Parathyroid adenoma (tissue), 2 donors: ENCODE data around the gene NHLH2.

Experiments
- H2AFZ ChIP-seq: fragments of 300-600 bp; sonication (generic); one replicate; pipeline ENCODE4 v1.7.0; 2017; ENCODE audit warnings: antibody characterized with exemption, mild to moderate bottlenecking
- H3K27ac ChIP-seq: fragments of 300-600 bp; sonication (generic); one replicate; pipeline ENCODE4 v1.7.0; 2017
- H3K27me3 ChIP-seq: fragments of 300-600 bp; sonication (generic); one replicate; pipeline ENCODE4 v1.7.0; 2017; ENCODE audit warnings: low read length; ENCODE audit not compliant: control insufficient read depth, insufficient read depth
- H3K36me3 ChIP-seq: fragments of 300-600 bp; sonication (generic); one replicate; pipeline ENCODE4 v1.7.0; 2017; ENCODE audit warnings: low read length; ENCODE audit not compliant: control insufficient read depth, insufficient read depth
- H3K4me1 ChIP-seq: fragments of 300-600 bp; sonication (generic); one replicate; pipeline ENCODE4 v1.7.0; 2017; ENCODE audit warnings: control low read depth
- H3K4me2 ChIP-seq: fragments of 300-600 bp; sonication (generic); one replicate; pipeline ENCODE4 v1.7.0; 2017; ENCODE audit warnings: low read length
- H3K4me3 ChIP-seq: fragments of 300-600 bp; sonication (generic); one replicate; pipeline ENCODE4 v1.7.0; 2017; ENCODE audit warnings: low read depth, low read length
- H3K79me2 ChIP-seq: fragments of 300-600 bp; sonication (generic); one replicate; pipeline ENCODE4 v1.7.0; 2017; ENCODE audit warnings: control low read depth
- H3K9ac ChIP-seq: fragments of 300-600 bp; sonication (generic); one replicate; pipeline ENCODE4 v1.7.0; 2017; ENCODE audit warnings: mild to moderate bottlenecking
- H3K9me3 ChIP-seq: fragments of 300-600 bp; sonication (generic); one replicate; pipeline ENCODE4 v1.7.0; 2017; ENCODE audit warnings: low read length; ENCODE audit not compliant: control insufficient read depth
- TF ChIP-seq, protein P1 (sequence below): fragments of 300-600 bp; sonication (generic); IDR thresholded peaks from one replicate; pipeline ENCODE4 v1.7.0; 2017; ENCODE audit warnings: antibody characterized with exemption, mild to moderate bottlenecking
- donor health status: primary hyperparathyroidism.

The NHLH2 gene

DNA sequence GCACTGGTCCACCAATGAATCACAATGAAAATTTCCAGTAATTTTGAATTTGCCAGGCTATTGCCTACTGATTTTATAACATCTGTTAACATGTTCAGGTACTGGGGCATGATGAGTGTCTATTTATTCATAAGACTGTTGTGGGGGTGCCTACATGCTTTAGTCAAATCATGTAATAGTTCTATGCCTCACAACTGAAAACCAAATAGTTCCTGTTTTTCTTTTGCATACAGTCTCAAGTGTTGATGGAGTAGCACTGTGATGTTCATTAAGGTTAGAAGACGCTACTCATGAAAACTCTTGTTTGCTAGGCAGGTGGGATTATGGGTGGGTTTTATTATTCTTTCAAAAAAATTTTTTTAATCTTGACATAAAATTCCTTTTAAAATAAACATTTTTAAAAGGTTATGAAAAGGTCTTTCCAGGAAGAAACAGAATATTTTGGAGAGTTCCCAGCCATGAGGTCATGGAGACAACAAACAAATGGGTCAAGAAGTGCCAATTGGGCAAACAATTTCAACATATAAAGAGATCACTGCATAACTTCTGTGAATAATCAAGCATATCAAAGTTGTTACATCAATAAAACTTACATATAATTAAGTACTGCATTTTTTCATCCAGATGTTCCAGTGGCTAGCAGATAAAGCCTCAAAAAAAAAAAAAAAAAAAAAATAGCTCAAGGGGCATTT lies 40.2 kb upstream of the NHLH2 start:
- Histone ChIP-seq H3K27ac (no peak overlapping the region), H3K36me3 (no peaks in the 10 kb centered on the region), H3K79me2 (no peaks in the 10 kb centered on the region), H3K4me3 (no peak overlapping the region), H3K9ac (no peak overlapping the region), H2AFZ (no peak overlapping the region), H3K4me2 (no peak overlapping the region), H3K4me1 (no peaks in the 10 kb centered on the region), H3K9me3 (no peaks in the 10 kb centered on the region), H3K27me3 (no peaks in the 10 kb centered on the region)
- TF ChIP-seq, protein P1, sequence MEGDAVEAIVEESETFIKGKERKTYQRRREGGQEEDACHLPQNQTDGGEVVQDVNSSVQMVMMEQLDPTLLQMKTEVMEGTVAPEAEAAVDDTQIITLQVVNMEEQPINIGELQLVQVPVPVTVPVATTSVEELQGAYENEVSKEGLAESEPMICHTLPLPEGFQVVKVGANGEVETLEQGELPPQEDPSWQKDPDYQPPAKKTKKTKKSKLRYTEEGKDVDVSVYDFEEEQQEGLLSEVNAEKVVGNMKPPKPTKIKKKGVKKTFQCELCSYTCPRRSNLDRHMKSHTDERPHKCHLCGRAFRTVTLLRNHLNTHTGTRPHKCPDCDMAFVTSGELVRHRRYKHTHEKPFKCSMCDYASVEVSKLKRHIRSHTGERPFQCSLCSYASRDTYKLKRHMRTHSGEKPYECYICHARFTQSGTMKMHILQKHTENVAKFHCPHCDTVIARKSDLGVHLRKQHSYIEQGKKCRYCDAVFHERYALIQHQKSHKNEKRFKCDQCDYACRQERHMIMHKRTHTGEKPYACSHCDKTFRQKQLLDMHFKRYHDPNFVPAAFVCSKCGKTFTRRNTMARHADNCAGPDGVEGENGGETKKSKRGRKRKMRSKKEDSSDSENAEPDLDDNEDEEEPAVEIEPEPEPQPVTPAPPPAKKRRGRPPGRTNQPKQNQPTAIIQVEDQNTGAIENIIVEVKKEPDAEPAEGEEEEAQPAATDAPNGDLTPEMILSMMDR, result no peak

DNA sequence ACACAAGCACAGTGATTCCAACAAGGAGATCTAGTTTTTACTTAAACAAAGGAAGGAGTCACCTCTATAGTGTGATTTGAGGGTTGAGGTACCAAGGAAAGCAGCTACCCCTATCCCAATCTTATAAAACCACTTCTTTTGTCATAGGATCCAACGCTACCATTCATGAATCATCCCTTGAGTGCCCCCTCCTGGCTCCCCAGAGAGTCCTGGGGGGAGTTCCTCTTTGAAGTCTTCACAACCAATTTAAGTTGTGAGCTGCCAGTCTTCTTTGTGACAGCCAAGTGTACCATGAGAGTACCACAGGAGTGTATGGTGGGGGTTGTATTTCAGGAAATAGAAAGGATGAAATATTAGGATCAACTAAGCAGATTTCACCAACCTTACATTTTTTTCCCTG lies 39.1 kb upstream of the NHLH2 start:
- Histone ChIP-seq H3K9ac (no peak overlapping the region), H2AFZ (no peak overlapping the region), H3K4me3 (no peak overlapping the region), H3K79me2 (no peaks in the 10 kb centered on the region), H3K36me3 (no peaks in the 10 kb centered on the region), H3K4me1 (no peaks in the 10 kb centered on the region), H3K27me3 (no peaks in the 10 kb centered on the region), H3K4me2 (no peak overlapping the region), H3K27ac (no peak overlapping the region), H3K9me3 (no peaks in the 10 kb centered on the region)
- TF ChIP-seq, protein P1, result no peak

DNA sequence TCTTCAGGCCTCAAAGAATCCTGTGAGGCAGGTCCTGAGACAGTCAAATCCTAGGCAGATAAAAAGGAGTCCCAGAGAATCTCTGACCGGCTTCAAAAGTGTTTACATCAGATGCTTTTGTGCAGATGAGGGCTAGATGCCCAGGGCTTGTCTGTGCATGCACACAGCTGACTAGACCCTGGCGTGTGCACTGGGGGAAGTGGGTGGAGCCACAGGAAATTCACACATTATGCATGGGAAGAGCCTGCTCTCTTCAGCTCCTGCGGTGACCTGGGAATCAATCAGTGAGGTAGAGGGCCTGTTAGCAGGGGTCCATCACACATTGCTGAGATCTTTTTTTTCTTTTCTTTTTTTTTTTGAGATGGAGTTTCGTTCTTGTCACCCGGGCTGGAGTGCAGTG lies 36.6 kb upstream of the NHLH2 start:
- Histone ChIP-seq H3K4me2 (no peak overlapping the region), H3K4me1 (no peaks in the 10 kb centered on the region)

DNA sequence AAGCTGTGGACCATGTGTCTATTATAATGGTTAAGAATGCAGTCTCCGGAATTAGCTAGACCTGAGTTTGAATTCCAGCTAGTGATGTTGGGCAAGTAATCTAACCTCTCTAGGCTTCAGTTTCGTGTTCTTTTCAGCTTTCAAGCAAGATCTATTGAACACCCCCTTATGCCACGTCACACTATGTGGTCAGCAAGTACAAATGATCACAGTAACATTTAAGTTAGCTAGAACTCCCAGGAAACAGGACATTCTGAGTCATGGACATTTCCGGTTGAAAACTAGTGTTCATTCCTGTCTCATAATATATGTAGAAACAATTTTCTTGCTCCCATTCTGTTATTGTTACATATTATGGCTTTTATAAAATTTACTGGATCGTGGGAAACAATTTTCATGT lies 34.0 kb upstream of the NHLH2 start:
- Histone ChIP-seq H3K4me2 (no peak overlapping the region), H3K4me1 (no peaks in the 10 kb centered on the region)
- TF ChIP-seq, protein P1, result no peak

More for the DNA sequence above, 36.6 kb upstream of the NHLH2 start:
- Histone ChIP-seq H3K36me3 (no peaks in the 10 kb centered on the region), H3K79me2 (no peaks in the 10 kb centered on the region), H2AFZ (no peak overlapping the region), H3K9me3 (no peaks in the 10 kb centered on the region), H3K9ac (no peak overlapping the region), H3K27ac (no peak overlapping the region), H3K27me3 (no peaks in the 10 kb centered on the region), H3K4me3 (no peak overlapping the region)
- TF ChIP-seq, protein P1, result no peak

DNA sequence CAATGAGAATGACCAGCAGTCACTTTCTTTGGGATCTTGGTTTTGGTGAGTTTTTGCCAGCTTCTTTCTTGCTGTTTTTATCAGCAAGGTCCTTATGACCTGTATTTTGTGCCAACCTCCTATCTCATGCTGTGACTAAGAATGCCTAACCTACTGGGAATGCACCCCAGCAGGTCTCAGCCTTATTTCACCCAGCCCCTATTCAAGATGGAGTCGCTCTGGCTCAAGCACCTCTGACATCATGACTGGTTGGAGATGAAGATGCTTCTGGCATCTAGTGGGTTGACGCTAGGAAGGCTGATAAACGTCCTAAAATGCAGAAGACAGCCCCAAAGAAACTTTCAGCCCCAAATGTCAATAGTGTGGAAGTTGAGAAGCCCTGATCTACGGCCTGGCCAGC lies 33.6 kb upstream of the NHLH2 start:
- no peaks in the 10 kb centered on the region for H3K36me3 ChIP-seq
- H3K9me3 ChIP-seq, result no peaks in the 10 kb centered on the region
- H3K9ac ChIP-seq, result no peak overlapping the region
- H3K4me1 ChIP-seq, result no peaks in the 10 kb centered on the region
- TF ChIP-seq, protein P1, result no peak
- no peaks in the 10 kb centered on the region for H3K79me2 ChIP-seq
- no peak overlapping the region for H3K27ac ChIP-seq
- H3K4me3 ChIP-seq, result no peak overlapping the region
- H2AFZ ChIP-seq, result no peak overlapping the region
- no peak overlapping the region for H3K4me2 ChIP-seq
- no peaks in the 10 kb centered on the region for H3K27me3 ChIP-seq

More for the DNA sequence above, 34.0 kb upstream of the NHLH2 start:
- H3K4me3 ChIP-seq, result no peak overlapping the region
- H3K9ac ChIP-seq, result no peak overlapping the region
- H3K27me3 ChIP-seq, result no peaks in the 10 kb centered on the region
- H3K36me3 ChIP-seq, result no peaks in the 10 kb centered on the region
- H3K27ac ChIP-seq, result no peak overlapping the region
- H3K79me2 ChIP-seq, result no peaks in the 10 kb centered on the region
- H3K9me3 ChIP-seq, result no peaks in the 10 kb centered on the region
- no peak overlapping the region for H2AFZ ChIP-seq
